Calu3 (cell line): ENCODE results near the gene RAB1B. TPM values are rescaled to one million over a fixed set of nuclear protein-coding genes. Genes with fewer than 3 reads are reported as not detected.

ENCODE experiments used
- BruUV-seq: library from RNA; stranded (reverse); fragments of 400-500 nt; replicated peaks from 2 replicates; lab custom pipeline; 2021; lab: Mats Ljungman, UMichigan
- CTCF ChIA-PET: fragments of 300-600 bp; sonication (Branson Sonifier 250); formaldehyde crosslinking; loops from one replicate; lab custom pipeline; 2022; ENCODE audit warnings: antibody characterized with exemption; lab: Charles Lee
- DNase-seq: peaks from one replicate; pipeline ENCODE4 v3.0.0; 2022
- H3K27ac Mint-ChIP-seq: one replicate; pipeline ENCODE4 v1.8.0; 2022; ENCODE audit warnings: mixed read lengths; ENCODE audit not compliant: unreplicated experiment
- H3K27me3 Mint-ChIP-seq: one replicate; pipeline ENCODE4 v1.8.0; 2022; ENCODE audit warnings: mixed read lengths; ENCODE audit not compliant: unreplicated experiment
- H3K36me3 Mint-ChIP-seq: one replicate; pipeline ENCODE4 v1.8.0; 2022; ENCODE audit warnings: mild to moderate bottlenecking, moderate library complexity, mixed read lengths; ENCODE audit not compliant: insufficient read depth, unreplicated experiment
- H3K4me1 Mint-ChIP-seq: one replicate; pipeline ENCODE4 v1.8.0; 2022; ENCODE audit warnings: mild to moderate bottlenecking, low read depth, mixed read lengths; ENCODE audit not compliant: unreplicated experiment
- H3K4me3 Mint-ChIP-seq: one replicate; pipeline ENCODE4 v1.8.0; 2022; ENCODE audit warnings: mild to moderate bottlenecking, low read depth, moderate library complexity, mixed read lengths; ENCODE audit not compliant: unreplicated experiment
- H3K9me3 Mint-ChIP-seq: one replicate; pipeline ENCODE4 v1.8.0; 2022; ENCODE audit warnings: low read depth, mixed read lengths; ENCODE audit not compliant: unreplicated experiment
- intact Hi-C: fragments of 100-400 bp; cut with micrococcal nuclease; formaldehyde crosslinking; loops from one replicate; pipeline ENCODE4 v1.10.0; 2022; ENCODE audit not compliant: unreplicated experiment
- total RNA-seq: library from RNA; stranded (reverse); gene quantifications from 2 replicates; pipeline ENCODE4 v1.2.3, GENCODE V29; 2022
- TF ChIP-seq, protein P1 (sequence below): fragments of 200-600 bp; IDR thresholded peaks from one replicate; pipeline ENCODE4 v1.8.0; 2022; ENCODE audit warnings: antibody characterized with exemption; ENCODE audit not compliant: unreplicated experiment

RAB1B gene
- total RNA-seq, 1 experiment from 2014 or later: 144 TPM

DNA sequence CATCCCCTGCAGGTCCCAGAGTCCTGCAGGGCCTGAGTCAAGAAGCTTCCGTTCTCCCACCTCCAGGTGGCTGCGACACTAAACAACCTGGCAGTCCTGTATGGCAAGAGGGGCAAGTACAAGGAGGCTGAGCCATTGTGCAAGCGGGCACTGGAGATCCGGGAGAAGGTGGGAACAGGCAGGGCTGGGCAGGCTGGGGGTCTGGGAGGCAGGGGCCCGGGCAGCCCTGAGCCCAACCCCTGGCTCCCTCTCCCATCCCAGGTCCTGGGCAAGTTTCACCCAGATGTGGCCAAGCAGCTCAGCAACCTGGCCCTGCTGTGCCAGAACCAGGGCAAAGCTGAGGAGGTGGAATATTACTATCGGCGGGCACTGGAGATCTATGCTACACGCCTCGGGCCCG lies 4.7 kb upstream of the RAB1B start:
- H3K27me3 Mint-ChIP-seq: no peaks in the 10 kb centered on the region
- DNase-seq: no peak
- intact Hi-C loops: no loop called here
- H3K9me3 Mint-ChIP-seq: no peaks in the 10 kb centered on the region
- peaks cover 16% of the 10 kb centered on the region for H3K4me1 Mint-ChIP-seq
- H3K36me3 Mint-ChIP-seq: peaks cover 70% of the 10 kb centered on the region
- no peak overlapping the region for H3K27ac Mint-ChIP-seq
- no peak overlapping the region for H3K4me3 Mint-ChIP-seq
- CTCF ChIA-PET: no interaction called here
- TF ChIP-seq, protein P1, sequence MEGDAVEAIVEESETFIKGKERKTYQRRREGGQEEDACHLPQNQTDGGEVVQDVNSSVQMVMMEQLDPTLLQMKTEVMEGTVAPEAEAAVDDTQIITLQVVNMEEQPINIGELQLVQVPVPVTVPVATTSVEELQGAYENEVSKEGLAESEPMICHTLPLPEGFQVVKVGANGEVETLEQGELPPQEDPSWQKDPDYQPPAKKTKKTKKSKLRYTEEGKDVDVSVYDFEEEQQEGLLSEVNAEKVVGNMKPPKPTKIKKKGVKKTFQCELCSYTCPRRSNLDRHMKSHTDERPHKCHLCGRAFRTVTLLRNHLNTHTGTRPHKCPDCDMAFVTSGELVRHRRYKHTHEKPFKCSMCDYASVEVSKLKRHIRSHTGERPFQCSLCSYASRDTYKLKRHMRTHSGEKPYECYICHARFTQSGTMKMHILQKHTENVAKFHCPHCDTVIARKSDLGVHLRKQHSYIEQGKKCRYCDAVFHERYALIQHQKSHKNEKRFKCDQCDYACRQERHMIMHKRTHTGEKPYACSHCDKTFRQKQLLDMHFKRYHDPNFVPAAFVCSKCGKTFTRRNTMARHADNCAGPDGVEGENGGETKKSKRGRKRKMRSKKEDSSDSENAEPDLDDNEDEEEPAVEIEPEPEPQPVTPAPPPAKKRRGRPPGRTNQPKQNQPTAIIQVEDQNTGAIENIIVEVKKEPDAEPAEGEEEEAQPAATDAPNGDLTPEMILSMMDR: no peak
- no TSS peak for BruUV-seq

DNA sequence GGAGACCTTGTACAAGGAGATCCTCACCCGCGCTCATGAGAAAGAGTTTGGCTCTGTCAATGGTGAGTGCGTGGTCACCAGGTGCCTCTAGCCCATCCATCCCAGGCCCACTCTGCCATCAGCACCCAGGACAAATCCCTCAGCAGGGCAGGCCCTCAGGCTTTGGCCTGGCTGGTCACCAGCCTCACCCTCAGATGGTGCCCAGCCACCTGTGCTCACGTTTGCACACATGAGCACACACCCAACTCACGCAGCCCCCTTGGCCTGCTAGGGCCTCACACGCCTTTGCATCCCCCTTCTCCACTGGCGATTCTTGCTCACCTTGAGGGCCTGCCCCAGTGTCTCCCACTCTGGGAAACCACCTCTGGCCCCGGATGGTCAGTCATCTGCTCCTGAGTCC lies 4.1 kb upstream of the RAB1B start:
- DNase-seq: no peak
- H3K36me3 Mint-ChIP-seq: peaks cover 72% of the 10 kb centered on the region
- TF ChIP-seq, protein P1: no peak
- H3K4me1 Mint-ChIP-seq: peaks cover 15% of the 10 kb centered on the region
- H3K9me3 Mint-ChIP-seq: no peaks in the 10 kb centered on the region
- intact Hi-C loops: no loop called here
- H3K27ac Mint-ChIP-seq: no peak overlapping the region
- no peaks in the 10 kb centered on the region for H3K27me3 Mint-ChIP-seq
- no TSS peak for BruUV-seq
- CTCF ChIA-PET: no interaction called here
- no peak overlapping the region for H3K4me3 Mint-ChIP-seq

DNA sequence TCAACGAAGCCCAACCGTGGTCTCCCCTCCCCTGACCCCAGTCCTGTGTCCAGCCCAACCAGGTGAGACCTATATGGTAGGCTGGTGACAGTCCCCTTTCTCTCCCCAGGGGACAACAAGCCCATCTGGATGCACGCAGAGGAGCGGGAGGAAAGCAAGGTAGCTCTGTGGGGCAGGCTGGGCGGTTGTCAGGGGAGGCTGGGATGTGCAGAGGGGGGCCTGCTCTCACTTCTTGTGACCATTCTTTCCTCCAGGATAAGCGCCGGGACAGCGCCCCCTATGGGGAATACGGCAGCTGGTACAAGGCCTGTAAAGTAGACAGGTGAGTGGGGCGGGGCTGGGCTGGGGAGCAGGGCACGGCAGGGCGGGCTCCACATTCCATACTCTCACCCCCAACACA lies 3.5 kb upstream of the RAB1B start:
- Mint-ChIP-seq H3K27me3 (no peaks in the 10 kb centered on the region), H3K27ac (no peak overlapping the region), H3K4me1 (peaks cover 16% of the 10 kb centered on the region), H3K9me3 (no peaks in the 10 kb centered on the region), H3K36me3 (peaks cover 72% of the 10 kb centered on the region), H3K4me3 (no peak overlapping the region)
- CTCF ChIA-PET: interaction anchor here (0.7 kb wide), 1 partner anchor 43 kb away, joined by 3 read pairs; no protein-coding TSS in a partner anchor
- TF ChIP-seq, protein P1: peak; percentile 14
- DNase-seq: peak; percentile 40
- intact Hi-C loops: no loop called here
- no TSS peak for BruUV-seq

DNA sequence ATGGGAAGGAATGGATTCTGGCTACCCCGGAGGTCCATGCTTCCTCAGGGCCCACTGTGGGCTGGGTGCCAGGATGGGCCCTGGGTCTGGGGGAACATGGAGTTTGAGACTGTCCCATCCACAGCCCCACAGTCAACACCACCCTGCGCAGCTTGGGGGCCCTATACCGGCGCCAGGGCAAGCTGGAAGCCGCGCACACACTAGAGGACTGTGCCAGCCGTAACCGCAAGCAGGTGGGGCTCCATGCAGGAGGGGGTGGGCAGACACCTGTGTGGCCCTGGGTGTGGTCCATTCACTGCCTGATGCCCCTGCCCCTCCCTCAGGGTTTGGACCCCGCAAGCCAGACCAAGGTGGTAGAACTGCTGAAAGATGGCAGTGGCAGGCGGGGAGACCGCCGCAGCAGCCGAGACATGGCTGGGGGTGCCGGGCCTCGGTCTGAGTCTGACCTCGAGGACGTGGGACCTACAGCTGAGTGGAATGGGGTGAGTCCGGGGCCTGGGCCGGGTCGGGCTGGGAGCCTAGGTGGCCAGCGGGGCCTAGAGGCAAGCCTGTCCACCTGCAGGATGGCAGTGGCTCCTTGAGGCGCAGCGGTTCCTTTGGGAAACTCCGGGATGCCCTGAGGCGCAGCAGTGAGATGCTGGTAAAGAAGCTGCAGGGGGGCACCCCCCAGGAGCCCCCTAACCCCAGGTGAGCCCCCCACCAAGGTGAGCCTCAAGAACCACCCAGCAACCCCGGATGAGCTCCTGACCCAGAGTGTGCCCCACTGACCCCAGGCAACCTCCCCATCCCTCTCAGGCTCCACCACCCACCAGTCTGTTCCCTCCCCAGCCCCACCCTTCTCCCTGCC lies 2.7 kb upstream of the RAB1B start:
- DNase-seq: no peak

More for the DNA sequence above, 2.7 kb upstream of the RAB1B start:
- Mint-ChIP-seq H3K27ac (no peak overlapping the region), H3K9me3 (no peaks in the 10 kb centered on the region), H3K27me3 (no peaks in the 10 kb centered on the region), H3K36me3 (peaks cover 78% of the 10 kb centered on the region), H3K4me1 (peaks cover 16% of the 10 kb centered on the region), H3K4me3 (no peak overlapping the region)
- CTCF ChIA-PET: interaction anchor here (0.7 kb wide), 1 partner anchor 43 kb away, joined by 3 read pairs; no protein-coding TSS in a partner anchor
- BruUV-seq: no TSS peak
- TF ChIP-seq, protein P1: no peak
- intact Hi-C loops: no loop called here
